H1 (cell line): Measurements from ENCODE around the gene EDC3. TPM values are rescaled to one million over a fixed set of nuclear protein-coding genes. Genes with fewer than 3 reads are reported as not detected.

Experiments
- CTCF ChIA-PET: fragments of 300-600 bp; sonication (Branson Sonifier 250); formaldehyde crosslinking; loops from one replicate; lab custom pipeline; 2021; ENCODE audit not compliant: partially characterized antibody; lab: Charles Lee
- POLR2A ChIA-PET: fragments of 300-600 bp; sonication (Branson Sonifier 250); formaldehyde crosslinking; loops from one replicate; lab custom pipeline; 2021; ENCODE audit warnings: inconsistent platforms; ENCODE audit not compliant: partially characterized antibody; lab: Charles Lee
- DNase-seq, 2 experiments: peaks; one replicate each; pipeline versions ENCODE4 v3.0.0 to v3.0.0-alpha.2; 2010 to 2022; ENCODE audit warnings: low spot score in 2 of 2, low read depth in 1 of 2, mixed read lengths in 1 of 2
- FAIRE-seq: peaks from 2 replicates; lab custom pipeline; 2011; peaks lifted over from hg19 to GRCh38; lab: Jason Lieb, UNC
- H2AFZ ChIP-seq: 2 replicates; pipeline ENCODE4 v1.8.1; 2012; ENCODE audit warnings: low read length, inconsistent platforms
- H2AK5ac ChIP-seq: 2 replicates; pipeline ENCODE4 v1.6.1; 2013; ENCODE audit warnings: low read depth, low read length
- H2BK120ac ChIP-seq: replicated peaks from 2 replicates; pipeline ENCODE3; 2013; ENCODE audit warnings: low read depth, low read length, inconsistent platforms
- H2BK12ac ChIP-seq: 2 replicates; pipeline ENCODE4 v1.6.1; 2013; ENCODE audit warnings: low read depth, low read length
- H2BK15ac ChIP-seq: 2 replicates; pipeline ENCODE4 v1.6.1; 2013; ENCODE audit warnings: low read length
- H2BK20ac ChIP-seq: 2 replicates; pipeline ENCODE4 v1.6.1; 2013; ENCODE audit warnings: low read length
- H2BK5ac ChIP-seq: 2 replicates; pipeline ENCODE4 v1.6.1; 2013; ENCODE audit warnings: low read depth, low read length
- H3K14ac ChIP-seq: 2 replicates; pipeline ENCODE4 v1.6.1; 2013; ENCODE audit warnings: inconsistent platforms; ENCODE audit not compliant: insufficient read length
- H3K18ac ChIP-seq: 2 replicates; pipeline ENCODE4 v1.6.1; 2013; ENCODE audit warnings: low read length; ENCODE audit errors: extremely low read depth
- H3K23ac ChIP-seq: 2 replicates; pipeline ENCODE4 v1.6.1; 2013; ENCODE audit warnings: inconsistent platforms; ENCODE audit not compliant: insufficient read length
- H3K23me2 ChIP-seq: 2 replicates; pipeline ENCODE4 v1.6.1; 2013; ENCODE audit warnings: low read depth, low read length
- H3K27ac ChIP-seq: 2 replicates; pipeline ENCODE4 v1.6.1; 2011; ENCODE audit warnings: low read depth, low read length, inconsistent platforms
- H3K27me3 ChIP-seq, 4 experiments: replicated peaks in 1 of 4; 1 replicate in 1 of 4; 2 replicates in 3 of 4; pipeline versions ENCODE4 v1.6.1 to v1.8.1; 2011 to 2013; ENCODE audit warnings: low read length in 3 of 4, mild to moderate bottlenecking in 3 of 4, inconsistent platforms in 2 of 4, mixed read lengths in 2 of 4, moderate library complexity in 1 of 4; ENCODE audit not compliant: control insufficient read depth in 3 of 4, insufficient read depth in 3 of 4; ENCODE audit errors: extremely low read depth in 1 of 4
- H3K36me3 ChIP-seq, 4 experiments: 2 replicates each; pipeline versions ENCODE4 v1.6.1 to v1.8.1; 2011 to 2013; ENCODE audit warnings: mild to moderate bottlenecking in 4 of 4, low read length in 3 of 4, moderate library complexity in 2 of 4, control low read depth in 1 of 4, inconsistent platforms in 1 of 4; ENCODE audit not compliant: insufficient read depth in 4 of 4, control insufficient read depth in 2 of 4
- H3K4ac ChIP-seq: replicated peaks from 2 replicates; pipeline ENCODE3; 2013; ENCODE audit warnings: low read length, low read depth, mixed read lengths, inconsistent platforms; ENCODE audit not compliant: insufficient read length
- H3K4me1 ChIP-seq, 4 experiments: replicated peaks in 1 of 4; 1 replicate in 1 of 4; 2 replicates in 3 of 4; pipeline versions ENCODE4 v1.6.1 to v1.8.1; 2011 to 2013; ENCODE audit warnings: low read length in 3 of 4, inconsistent platforms in 2 of 4, mixed read lengths in 1 of 4; ENCODE audit not compliant: insufficient read depth in 4 of 4, control insufficient read depth in 3 of 4
- H3K4me2 ChIP-seq, 2 experiments: 2 replicates each; pipeline versions ENCODE4 v1.6.1 to v1.8.1; 2011 to 2013; ENCODE audit warnings: low read depth in 2 of 2, low read length in 2 of 2, control low read depth in 1 of 2, inconsistent platforms in 1 of 2, mild to moderate bottlenecking in 1 of 2; ENCODE audit not compliant: insufficient read depth in 1 of 2
- H3K4me3 ChIP-seq, 4 experiments: fragments of 200-600, 300-600 bp in 1 of 4; sonication (generic), shearing (Covaris generic), sonication (Bioruptor Twin) in 1 of 4; 2 replicates each; pipeline versions ENCODE4 v1.5.1 to v1.8.1; 2011 to 2016; ENCODE audit warnings: low read length in 4 of 4, low read depth in 3 of 4, control low read depth in 2 of 4, inconsistent platforms in 2 of 4, mild to moderate bottlenecking in 2 of 4, mixed read lengths in 1 of 4, moderate library complexity in 1 of 4; ENCODE audit not compliant: insufficient read depth in 2 of 4; ENCODE audit errors: extremely low read depth in 1 of 4
- H3K56ac ChIP-seq: replicated peaks from 2 replicates; pipeline ENCODE3; 2013; ENCODE audit warnings: low read depth, mild to moderate bottlenecking, mixed read lengths, low read length, inconsistent platforms; ENCODE audit not compliant: insufficient read length
- H3K79me1 ChIP-seq: 2 replicates; pipeline ENCODE4 v1.6.1; 2013; ENCODE audit warnings: low read depth, low read length, control low read depth
- H3K79me2 ChIP-seq, 2 experiments: 2 replicates each; pipeline versions ENCODE4 v1.6.1 to v1.8.1; 2012 to 2013; ENCODE audit warnings: low read length in 2 of 2, mild to moderate bottlenecking in 2 of 2, inconsistent platforms in 1 of 2; ENCODE audit not compliant: insufficient read depth in 2 of 2, control insufficient read depth in 1 of 2
- H3K9ac ChIP-seq, 4 experiments: replicated peaks in 1 of 4; 1 replicate in 1 of 4; 2 replicates in 3 of 4; pipeline versions ENCODE4 v1.6.1 to v1.8.1; 2011 to 2013; ENCODE audit warnings: low read depth in 3 of 4, low read length in 3 of 4, control low read depth in 2 of 4, mild to moderate bottlenecking in 2 of 4, moderate library complexity in 2 of 4, inconsistent platforms in 1 of 4; ENCODE audit errors: extremely low read depth in 1 of 4
- H3K9me3 ChIP-seq, 2 experiments: 2 replicates each; pipeline versions ENCODE4 v1.6.1 to v1.8.1; 2012 to 2013; ENCODE audit warnings: mild to moderate bottlenecking in 2 of 2, moderate library complexity in 2 of 2, control low read depth in 1 of 2, inconsistent platforms in 1 of 2, low read depth in 1 of 2, low read length in 1 of 2, mixed read lengths in 1 of 2; ENCODE audit not compliant: insufficient read depth in 2 of 2
- H4K20me1 ChIP-seq, 2 experiments: replicated peaks in 1 of 2; 2 replicates each; pipeline versions ENCODE3 to v1.8.1; 2011 to 2013; ENCODE audit warnings: inconsistent platforms in 2 of 2, low read length in 2 of 2, mild to moderate bottlenecking in 1 of 2; ENCODE audit not compliant: insufficient read depth in 2 of 2, control insufficient read depth in 1 of 2
- H4K5ac ChIP-seq: 2 replicates; pipeline ENCODE4 v1.6.1; 2013; ENCODE audit warnings: low read length, low read depth, mixed read lengths, inconsistent platforms; ENCODE audit not compliant: insufficient read length
- H4K8ac ChIP-seq: 2 replicates; pipeline ENCODE4 v1.8.0; 2013; ENCODE audit warnings: mild to moderate bottlenecking, moderate library complexity, low read length, inconsistent platforms; ENCODE audit not compliant: insufficient read depth; ENCODE audit errors: extremely low read depth
- H4K91ac ChIP-seq: replicated peaks from 2 replicates; pipeline ENCODE3; 2013; ENCODE audit warnings: low read length, mixed read lengths, inconsistent platforms; ENCODE audit not compliant: insufficient read length
- EGR1 ChIP-seq: IDR thresholded peaks from 2 replicates; pipeline ENCODE4 v1.6.1; 2011; ENCODE audit warnings: low read depth, low read length, borderline replicate concordance
- TEAD4 ChIP-seq: IDR thresholded peaks from 2 replicates; pipeline ENCODE4 v1.6.1; 2012; ENCODE audit warnings: low read depth, low read length, inconsistent platforms, mixed read lengths
- WGBS, 2 experiments: shearing (Covaris generic) in 1 of 2; methylation state at CpG; one replicate each; pipeline versions ENCODE4 v1.1.6 to v1.1.7; 2013 to 2015; ENCODE audit warnings: low lambda C conversion rate in 2 of 2, mixed read lengths in 2 of 2, inconsistent platforms in 1 of 2, low coverage in 1 of 2, missing lambda C conversion rate in 1 of 2; ENCODE audit not compliant: insufficient replicate concordance in 2 of 2, insufficient coverage in 1 of 2, insufficient read length in 1 of 2; ENCODE audit errors: extremely low coverage in 1 of 2, missing lambda C conversion rate in 1 of 2; 5-methylcytosine and 5-hydroxymethylcytosine counted together
- polyA plus RNA-seq, 7 experiments: library from polyadenylated mRNA; depleted of rRNA in 3 of 7; stranded (reverse) in 5 of 7; unstranded in 2 of 7; fragments of >200 nt in 5 of 7; fragments of 200-250 nt in 2 of 7; gene quantifications; 1 replicate in 5 of 7; 2 replicates in 1 of 7; 4 replicates in 1 of 7; pipeline versions ENCODE4 v1.2.1 to v1.2.3, GENCODE V29; 2011 to 2013; ENCODE audit warnings: missing spikeins in 2 of 7, mixed read lengths in 2 of 7
- total RNA-seq: library from RNA; stranded (reverse); fragmentation: NEBNext Ultra II Directional; extraction: Animal tissue kit (Norgen Biotek cat#: 25700); gene quantifications from 2 replicates; pipeline ENCODE4 v1.2.1, GENCODE V29; 2021

The EDC3 gene
- total and polyA plus RNA-seq, 2 of the 8 experiments (the other 6 are each of a cell fraction or from before 2014, with no cell fraction given), result 45.0 to 50.8 TPM

DNA sequence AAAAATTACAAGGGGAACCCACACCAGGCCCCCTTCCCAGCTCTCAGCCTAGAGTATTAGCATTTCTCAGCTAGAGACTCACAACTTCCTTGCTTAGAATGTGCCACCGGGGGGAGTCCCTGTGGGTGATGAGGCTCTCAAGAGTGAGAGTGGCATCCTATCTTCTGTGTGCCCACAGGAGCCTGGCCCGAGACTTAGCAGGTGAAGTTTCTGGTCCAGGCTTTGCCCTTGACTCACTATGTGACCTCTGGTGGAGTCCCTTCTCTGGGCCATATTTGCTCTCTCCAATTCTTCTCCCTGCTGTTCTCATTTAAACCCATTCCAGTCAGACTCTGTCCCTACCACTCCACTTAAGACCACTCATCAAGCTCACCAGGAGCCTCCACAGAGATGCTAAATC lies 62.0 kb downstream of the EDC3 start:
- H2AK5ac ChIP-seq, result no peak overlapping the region
- no peak overlapping the region for H3K27ac ChIP-seq
- POLR2A ChIA-PET, result interaction anchor here (1.6 to 8.4 kb wide), 3 partner anchors 15 to 127 kb away, joined by 4 to 81 read pairs (median 5); partner anchors contain the start of gene CYP1A1
- H4K91ac ChIP-seq, result no peak overlapping the region
- no peak overlapping the region for H3K4me3 ChIP-seq
- H2BK12ac ChIP-seq, result no peak overlapping the region
- peaks cover 12 to 19% of the 10 kb centered on the region in 2 experiments for H4K20me1 ChIP-seq
- H3K14ac ChIP-seq, result no peak overlapping the region
- no peak overlapping the region for H4K8ac ChIP-seq
- no peak for DNase-seq
- H3K79me1 ChIP-seq, result no peaks in the 10 kb centered on the region
- no peak overlapping the region for H3K18ac ChIP-seq
- H3K4me1 ChIP-seq, result no peaks in the 10 kb centered on the region
- no peak overlapping the region for H3K23ac ChIP-seq
- peaks cover 13 to 25% (median 17%) of the 10 kb centered on the region in 4 experiments; a peak in 5 of 8 replicates for H3K36me3 ChIP-seq
- no peak overlapping the region for H2BK15ac ChIP-seq
- no peak overlapping the region for H2BK20ac ChIP-seq
- no peaks in the 10 kb centered on the region for H3K79me2 ChIP-seq
- H3K4me2 ChIP-seq, result no peak overlapping the region
- WGBS, 2 experiments, result 85% methylated on average over 2 of the region's 2 CpGs; no CpG with 5 or more reads in 1 of the 2 experiments
- CTCF ChIA-PET, result interaction anchor here (0.7 to 37.5 kb wide), 21 partner anchors 8 to 272 kb away, joined by 3 to 1439 read pairs (median 4); partner anchors contain the start of genes CLK3, CPLX3, CSK and CYP1A2
- H3K4ac ChIP-seq, result no peak overlapping the region
- H2BK5ac ChIP-seq, result no peak overlapping the region
- no peak overlapping the region for H2BK120ac ChIP-seq
- no peak overlapping the region for H3K56ac ChIP-seq
- no peaks in the 10 kb centered on the region for H3K23me2 ChIP-seq
- H4K5ac ChIP-seq, result no peak overlapping the region
- H3K9me3 ChIP-seq, result no peaks in the 10 kb centered on the region
- no peak for FAIRE-seq
- no peak overlapping the region for H2AFZ ChIP-seq
- H3K27me3 ChIP-seq, result no peaks in the 10 kb centered on the region
- H3K9ac ChIP-seq, result no peak overlapping the region
- TF ChIP-seq TEAD4 (no peak), EGR1 (no peak)
